ENCODE measurements around the gene HAAO.

Gene HAAO

DNA sequence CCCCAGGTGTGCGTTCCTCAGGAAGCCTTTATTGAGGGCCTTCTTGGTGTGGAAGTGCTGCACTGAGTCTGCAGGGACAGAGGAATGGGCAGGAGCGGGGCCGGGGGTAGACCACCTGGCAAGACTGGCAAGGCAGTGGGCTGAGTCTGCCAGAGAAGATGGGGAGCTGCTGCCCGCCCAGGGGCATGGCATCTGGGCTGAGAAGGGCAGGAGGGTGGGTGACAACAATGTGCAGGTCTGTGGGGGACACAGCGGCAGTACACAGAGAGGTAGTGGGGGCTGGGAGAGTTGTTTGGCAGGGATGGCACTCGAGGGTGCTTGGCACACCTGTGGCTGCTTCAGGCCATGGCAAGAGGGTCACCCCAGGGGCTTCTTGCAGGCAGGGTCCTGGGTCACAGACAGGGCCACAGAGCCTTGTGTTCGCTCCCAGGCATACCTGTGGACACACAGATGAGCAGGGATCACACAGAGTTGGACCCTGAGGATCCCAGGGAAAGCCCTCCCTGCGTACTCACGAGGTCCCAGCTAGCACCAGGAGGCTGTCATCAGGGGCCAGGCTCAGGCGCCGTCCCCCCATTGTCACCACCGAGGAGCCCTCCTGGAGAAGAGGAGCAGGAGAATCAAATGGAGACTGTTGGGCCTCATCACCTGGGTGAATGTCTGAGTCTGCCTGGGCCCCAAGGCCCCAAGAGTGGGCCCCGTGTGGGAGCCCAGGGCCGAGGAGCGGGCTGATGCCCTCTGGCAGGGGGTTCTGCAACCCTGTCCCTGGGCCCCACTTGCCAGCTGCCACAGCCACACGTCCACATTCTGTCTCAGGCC is 25.1 kb downstream of the HAAO start:
- no peak for DNase-seq

GRCh38 chr2:42765686-42766085 is 26.7 kb downstream of the HAAO start:
- DNase-seq = no peak

DNA sequence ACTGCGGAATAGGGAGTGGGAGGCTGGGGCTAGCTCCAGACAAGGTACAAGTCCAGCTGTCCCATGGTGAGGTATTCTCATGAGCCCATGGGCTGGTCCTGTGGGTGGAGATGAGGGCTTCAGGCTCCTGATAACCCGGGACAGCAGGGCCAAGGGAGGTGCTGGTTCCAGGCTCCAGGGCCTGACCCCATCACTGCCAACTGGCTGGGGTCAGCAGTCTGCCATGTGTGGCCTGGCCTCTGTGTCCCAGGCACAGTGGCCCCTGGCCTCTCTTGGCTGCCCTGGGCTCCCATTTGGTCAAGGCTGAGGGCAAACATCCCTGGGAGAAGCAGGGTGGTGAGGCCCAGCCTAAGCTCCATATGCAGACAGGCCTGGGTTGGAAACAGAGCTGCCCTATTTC is 27.5 kb downstream of the HAAO start:
- DNase-seq = no peak

DNA sequence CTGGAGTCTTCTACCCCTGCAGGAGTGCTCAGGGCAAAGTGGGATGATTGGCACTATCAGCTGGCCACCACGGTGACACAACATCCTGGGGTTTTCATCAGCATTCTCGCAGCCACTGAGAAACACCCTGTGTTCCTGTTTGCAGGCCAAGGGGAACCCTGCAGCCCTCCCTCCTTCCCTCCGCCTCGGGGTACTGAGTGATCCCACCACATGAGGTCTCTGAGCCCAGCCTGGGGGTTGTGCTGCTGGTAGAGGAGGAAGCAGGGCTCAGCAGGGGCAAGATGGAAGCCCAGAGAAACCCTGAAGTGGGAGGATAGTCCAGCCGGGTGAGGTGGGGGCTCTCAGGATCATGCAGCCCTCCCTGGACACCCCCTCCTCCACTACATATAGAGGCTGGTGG is 28.3 kb downstream of the HAAO start, which contains the start of gene OXER1:
OXER1 (minus strand) TSS at position 40 of the 400 bp plus-strand sequence. CDS start 73 bp downstream, outside the sequence.
- DNase-seq = no peak

DNA sequence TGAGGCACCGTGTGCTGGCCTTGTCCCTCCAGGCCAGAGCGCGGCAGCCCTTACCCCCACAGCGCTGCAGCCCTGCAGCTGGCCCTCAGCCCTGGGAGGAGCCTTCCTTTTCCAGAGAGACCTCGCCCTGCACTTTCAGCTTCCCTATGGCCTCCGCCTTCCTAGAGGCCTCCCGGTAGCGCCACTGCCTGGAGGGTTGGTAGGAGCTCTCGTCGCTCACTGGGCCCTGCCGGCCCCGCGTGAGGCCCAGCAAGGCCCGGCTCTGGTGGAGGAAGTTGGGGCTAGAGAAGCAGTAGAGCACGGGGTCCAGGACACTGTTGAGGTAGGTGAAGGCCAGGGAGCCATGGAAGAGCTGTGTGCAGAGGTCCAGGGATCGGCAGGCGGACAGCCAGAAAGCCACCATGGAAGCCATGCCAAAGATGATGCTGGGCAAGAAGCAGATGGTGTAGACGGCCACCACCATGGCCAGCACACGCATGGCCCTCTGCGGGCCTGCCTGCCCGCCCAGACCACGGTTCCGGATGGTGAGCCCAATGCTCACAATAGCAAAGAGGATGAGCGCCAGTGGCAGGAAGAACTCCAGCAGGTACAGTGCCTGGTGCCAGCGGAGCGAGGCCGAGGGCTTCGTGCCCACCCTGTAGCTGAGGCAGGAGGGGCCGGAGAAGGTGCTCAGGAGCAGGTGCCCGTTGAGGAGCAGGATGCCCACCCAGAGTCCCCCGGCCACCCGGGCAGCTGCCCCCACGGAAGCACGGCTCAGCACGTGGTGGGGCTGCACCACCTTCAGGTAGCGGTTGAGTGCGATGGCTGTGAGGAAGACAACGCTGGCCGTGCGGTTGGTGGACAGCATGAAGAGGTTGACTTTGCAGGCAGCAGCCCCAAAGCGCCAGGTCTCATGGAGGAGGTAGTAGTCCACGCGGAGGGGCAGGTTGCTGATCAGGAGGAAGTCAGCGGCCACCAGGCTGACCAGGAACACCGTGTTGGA is 29.3 kb downstream of the HAAO start:
- DNase-seq = no peak

DNA sequence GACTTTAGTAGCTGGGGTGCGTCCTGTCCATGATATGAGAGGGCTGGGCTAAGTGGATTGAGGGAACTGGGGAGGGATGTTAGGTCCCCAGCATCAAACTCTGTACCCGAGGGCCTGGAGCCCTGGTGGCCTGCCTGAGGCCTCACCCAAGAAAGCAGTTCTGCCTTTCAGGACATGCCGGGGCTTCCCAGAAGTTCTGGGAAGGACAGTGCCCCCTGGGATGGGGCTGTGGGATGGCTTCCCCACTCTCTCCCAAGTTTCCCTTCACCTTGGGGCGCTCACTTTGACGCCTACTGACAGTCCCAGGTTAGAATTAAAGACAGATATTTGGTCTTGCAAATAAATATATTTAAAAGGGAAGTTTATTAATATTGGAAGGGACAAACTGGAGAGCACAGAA is 30.2 kb downstream of the HAAO start:
- no peak for DNase-seq

DNA sequence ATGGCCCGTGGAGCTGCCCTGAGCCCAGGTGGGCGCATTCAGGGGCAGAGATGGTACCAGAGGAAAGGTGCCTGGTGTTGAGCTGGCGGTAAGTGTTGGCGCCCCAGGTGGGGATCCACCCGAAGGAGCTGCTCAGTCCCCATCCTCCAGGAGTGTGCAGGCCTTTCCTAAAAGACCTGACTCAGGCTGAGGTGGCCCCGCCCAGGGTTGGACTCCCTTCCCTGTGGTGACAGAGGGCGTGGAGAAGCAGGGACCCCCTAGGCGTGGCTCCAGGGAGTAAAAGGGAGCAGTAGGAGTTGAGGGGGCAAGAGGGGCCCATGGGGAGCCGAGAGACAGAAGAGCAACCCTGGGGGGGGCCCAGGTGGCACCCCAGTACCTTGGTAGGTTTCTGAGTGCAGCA is 30.8 kb downstream of the HAAO start:
- DNase-seq = no peak

GRCh38 chr2:42758751-42759150 is 33.6 kb downstream of the HAAO start:
- DNase-seq = no peak

DNA sequence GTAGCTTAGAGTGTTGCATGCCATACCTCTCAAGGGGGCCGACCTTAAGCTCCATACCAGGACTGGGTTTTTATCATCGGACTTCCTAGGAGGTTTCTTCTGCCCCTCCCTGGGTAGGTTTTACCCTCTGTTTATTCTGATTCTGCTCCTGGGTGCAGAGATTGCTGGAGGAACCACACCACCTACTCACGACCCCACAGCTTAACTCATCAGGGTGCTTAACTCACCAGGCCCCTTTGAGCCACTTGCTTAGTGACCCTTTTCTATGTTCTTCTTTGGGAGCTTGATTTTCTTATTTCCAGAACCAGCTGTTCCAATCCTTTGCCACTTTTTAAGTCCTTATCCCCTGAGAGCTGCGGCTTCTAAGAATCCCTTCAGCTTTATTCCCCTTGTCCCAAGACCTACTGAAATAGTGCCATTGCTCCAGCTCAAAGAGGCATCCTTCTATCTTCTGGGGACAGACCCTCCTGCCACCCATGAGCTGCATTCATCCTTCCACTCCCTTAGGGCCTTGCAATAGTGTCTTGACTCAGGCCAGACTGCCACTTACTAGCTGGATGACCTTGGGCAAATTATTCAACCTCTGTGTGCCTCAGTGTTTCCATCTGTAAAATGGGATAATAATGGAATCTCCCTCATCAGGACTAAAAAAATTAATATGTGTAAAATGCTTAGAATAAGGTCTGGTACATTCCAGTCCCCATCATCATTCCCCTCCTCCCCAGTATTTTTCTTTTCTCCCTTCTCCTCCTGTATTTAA is 34.2 kb downstream of the HAAO start:
- DNase-seq = no peak

DNA sequence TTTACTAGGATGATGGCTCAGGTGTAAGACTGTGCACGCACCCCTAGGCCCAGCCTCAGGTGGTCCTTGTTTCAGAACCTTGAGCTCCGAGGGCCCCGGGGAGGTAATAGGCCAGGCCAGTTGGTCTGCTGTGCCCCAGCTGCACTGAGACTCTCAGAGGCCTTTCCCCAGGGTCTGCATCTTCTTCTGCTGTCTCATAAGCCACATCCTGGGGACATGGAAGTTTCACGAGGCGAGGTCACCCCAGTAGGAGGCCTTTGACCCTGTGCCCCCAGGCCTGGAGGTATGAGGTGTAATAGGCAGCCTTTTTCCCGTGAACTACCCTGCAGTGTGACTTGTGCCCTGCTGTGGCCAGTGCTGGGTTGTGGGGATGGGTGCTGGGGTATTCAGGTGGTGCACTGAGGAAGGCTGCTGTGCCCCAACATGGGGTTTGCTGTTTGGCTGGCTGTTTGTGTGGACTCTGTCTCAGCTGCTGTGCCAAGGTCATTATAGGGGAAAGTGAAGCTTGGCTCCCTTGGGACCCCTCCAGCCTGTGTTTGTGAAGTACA is 35.3 kb downstream of the HAAO start:
- DNase-seq = no peak

GRCh38 chr2:42756150-42756775 is 36.1 kb downstream of the HAAO start:
- DNase-seq = no peak

- DNase-seq = peak; percentile 5
These were observed 37.0 kb downstream of the HAAO start for GRCh38 chr2:42755191-42755880.

DNA sequence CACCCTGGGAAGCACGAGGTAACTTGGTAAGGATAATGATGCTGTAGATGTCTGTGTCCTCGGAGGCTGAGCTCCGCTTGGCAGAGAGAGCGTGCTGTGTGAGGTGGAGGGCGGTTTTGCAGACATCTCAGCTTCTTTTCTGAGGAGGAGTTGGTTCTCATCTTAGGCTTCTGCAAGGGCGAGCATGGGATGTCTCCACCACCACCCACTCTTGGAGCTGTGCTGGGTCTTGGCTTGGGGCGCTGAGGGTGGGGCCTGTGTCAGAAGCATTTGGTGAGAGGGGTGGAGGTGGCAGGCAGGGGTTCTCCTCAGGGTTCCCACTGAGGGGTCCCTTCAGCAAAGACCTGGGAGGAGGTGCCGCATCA is 37.6 kb downstream of the HAAO start:
- DNase-seq = no peak

GRCh38 chr2:42754021-42754775 is 38.2 kb downstream of the HAAO start:
- peak; percentile 57 for DNase-seq

GRCh38 chr2:42752816-42753813 is 39.3 kb downstream of the HAAO start:
- DNase-seq = no peak

DNA sequence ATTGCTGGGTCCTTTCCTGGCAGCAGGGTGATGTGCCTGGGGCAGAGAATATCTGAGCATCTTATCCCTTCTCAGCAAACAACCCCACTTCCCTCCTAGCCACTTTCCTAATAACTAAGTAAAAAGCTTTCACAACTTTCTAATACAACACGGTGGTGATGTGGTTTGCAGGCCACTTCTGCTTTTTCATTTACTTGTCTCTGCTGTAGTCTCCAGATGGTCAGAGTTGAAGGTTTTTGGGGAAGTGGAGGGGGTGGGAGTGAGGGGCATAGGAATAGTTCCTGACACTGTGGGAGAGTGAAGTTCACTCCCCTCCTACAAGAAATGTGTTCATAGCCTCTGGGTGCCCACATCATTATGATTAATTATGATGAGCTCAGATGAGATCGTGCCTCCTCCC is 40.1 kb downstream of the HAAO start:
- DNase-seq = peak; percentile 19

- DNase-seq = no peak
These were observed 43.5 kb downstream of the HAAO start for GRCh38 chr2:42748840-42749239.

- DNase-seq = no peak
These were observed 45.0 kb downstream of the HAAO start for GRCh38 chr2:42747422-42747821.

DNA sequence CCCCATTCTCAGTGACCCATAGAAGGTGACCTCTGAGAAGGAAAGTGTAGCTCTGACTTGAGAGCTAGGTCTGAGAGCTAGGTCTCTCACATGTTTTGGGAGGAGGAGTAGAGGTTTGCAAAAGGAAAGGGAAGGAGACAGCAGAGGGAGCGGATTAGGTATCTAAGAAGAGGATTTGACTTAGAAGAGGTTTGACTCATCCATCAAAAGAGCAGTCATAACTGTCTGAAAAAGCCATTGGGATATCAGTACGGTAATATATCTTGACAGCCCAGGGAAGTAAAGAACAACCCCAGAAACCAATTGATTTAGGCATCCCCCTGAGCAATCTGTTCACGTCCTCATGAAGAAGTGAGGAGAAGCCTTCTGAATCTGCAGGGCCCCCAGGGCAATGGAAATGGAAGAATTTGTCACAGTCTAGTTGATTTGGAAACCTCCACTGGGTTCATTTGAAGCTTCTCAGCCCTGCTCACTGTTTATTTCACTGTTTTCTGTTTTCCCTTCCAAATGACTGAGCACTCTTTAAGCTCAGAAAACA is 47.8 kb downstream of the HAAO start:
- no peak for DNase-seq

Measured in midbrain (tissue), 1 donor.